ENCODE results near the gene ME3.

Gene ME3

GRCh38 chr11:86672007-86672621 lies at the start of gene ME3:
Gene ME3, minus strand, starts transcription at chr11:86672616.
- FAIRE-seq, result no peak

- no peak for FAIRE-seq
These were observed 49.6 kb upstream of the ME3 start for GRCh38 chr11:86722006-86722405.

- no peak for FAIRE-seq
These were observed 48.1 kb upstream of the ME3 start for GRCh38 chr11:86720546-86720945.

- FAIRE-seq, result no peak
These were observed 47.5 kb upstream of the ME3 start for GRCh38 chr11:86719781-86720463.

GRCh38 chr11:86718999-86719398 lies 46.6 kb upstream of the ME3 start:
- no peak for FAIRE-seq

GRCh38 chr11:86718521-86718920 lies 46.1 kb upstream of the ME3 start:
- no peak for FAIRE-seq

GRCh38 chr11:86717817-86718501 lies 45.5 kb upstream of the ME3 start:
- no peak for FAIRE-seq

- FAIRE-seq, result no peak
These were observed 43.2 kb upstream of the ME3 start for GRCh38 chr11:86715611-86716010.

- FAIRE-seq, result no peak
These were observed 41.1 kb upstream of the ME3 start for GRCh38 chr11:86713552-86713951.

- no peak for FAIRE-seq
These were observed 38.5 kb upstream of the ME3 start for GRCh38 chr11:86710936-86711335.

- FAIRE-seq, result no peak
These were observed 36.3 kb upstream of the ME3 start for GRCh38 chr11:86708669-86709068.

- FAIRE-seq, result no peak
These were observed 34.1 kb upstream of the ME3 start for GRCh38 chr11:86706338-86707131.

- no peak for FAIRE-seq
These were observed 32.3 kb upstream of the ME3 start for GRCh38 chr11:86704710-86705109.

GRCh38 chr11:86703987-86704386 lies 31.6 kb upstream of the ME3 start:
- no peak for FAIRE-seq

GRCh38 chr11:86702220-86702983 lies 30.0 kb upstream of the ME3 start:
- FAIRE-seq, result no peak

- FAIRE-seq, result no peak
These were observed 26.8 kb upstream of the ME3 start for GRCh38 chr11:86699040-86699791.

GRCh38 chr11:86698639-86699038 lies 26.2 kb upstream of the ME3 start:
- no peak for FAIRE-seq

- FAIRE-seq, result no peak
These were observed 24.0 kb upstream of the ME3 start for GRCh38 chr11:86696451-86696850.

- FAIRE-seq, result no peak
These were observed 23.6 kb upstream of the ME3 start for GRCh38 chr11:86696004-86696403.

GRCh38 chr11:86695373-86695772 lies 23.0 kb upstream of the ME3 start:
- FAIRE-seq, result no peak

GRCh38 chr11:86693518-86693917 lies 21.1 kb upstream of the ME3 start:
- no peak for FAIRE-seq

GRCh38 chr11:86692746-86693145 lies 20.3 kb upstream of the ME3 start:
- no peak for FAIRE-seq

All from colon (tissue), 2 donors.